K562 treated with DMSO at 1 percent for 12 hours (cell line): ENCODE measurements around the gene CSF2. TPM values are rescaled to one million over a fixed set of nuclear protein-coding genes. Genes with fewer than 3 reads are reported as not detected.

Experiments used
- total RNA-seq: library from RNA; unstranded; fragments of 300-600 nt; gene quantifications from 2 replicates; pipeline ENCODE4 v1.2.3, GENCODE V29; 2022; ENCODE audit not compliant: insufficient read depth

The CSF2 gene
- not detected in 2 replicates for total RNA-seq

GRCh38 chr5:132073231-132074013 is at the start of gene CSF2:
TSS of gene CSF2 (plus strand) at chr5:132073789. CDS start at chr5:132073824, 35 bp downstream.

DNA sequence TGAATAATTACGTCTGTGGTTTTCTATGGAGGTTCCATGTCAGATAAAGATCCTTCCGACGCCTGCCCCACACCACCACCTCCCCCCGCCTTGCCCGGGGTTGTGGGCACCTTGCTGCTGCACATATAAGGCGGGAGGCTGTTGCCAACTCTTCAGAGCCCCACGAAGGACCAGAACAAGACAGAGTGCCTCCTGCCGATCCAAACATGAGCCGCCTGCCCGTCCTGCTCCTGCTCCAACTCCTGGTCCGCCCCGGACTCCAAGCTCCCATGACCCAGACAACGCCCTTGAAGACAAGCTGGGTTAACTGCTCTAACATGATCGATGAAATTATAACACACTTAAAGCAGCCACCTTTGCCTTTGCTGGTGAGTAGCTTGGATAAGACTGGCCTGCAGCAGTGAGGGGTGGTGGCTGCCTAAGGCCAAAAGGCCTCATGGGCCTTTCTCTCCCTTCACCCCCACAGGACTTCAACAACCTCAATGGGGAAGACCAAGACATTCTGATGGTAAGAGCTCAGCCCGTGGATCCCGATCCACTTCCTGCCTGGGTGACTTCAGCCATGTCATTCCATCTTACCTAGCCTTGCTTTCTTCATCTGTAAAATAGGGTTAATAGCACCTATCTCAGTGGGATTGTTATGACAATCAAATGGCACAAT is 13.0 kb upstream of the CSF2 start, which contains the start of gene IL3:
IL3 (plus strand) TSS at position 155 of the 661 bp plus-strand sequence; CDS start at position 207, 52 bp downstream.

Other genes starting within 250 kb of the CSF2 start
- gene MEIKIN, start 128.1 kb upstream of the CSF2 start, total RNA-seq, result not detected in 2 replicates
- 0.50 and 1.6 TPM in 2 replicates for gene ACSL6, start 62.1 kb upstream of the CSF2 start, total RNA-seq
- gene IL3, start 13.1 kb upstream of the CSF2 start, total RNA-seq, result not detected in 2 replicates
- 45.1 and 63.7 TPM in 2 replicates for gene P4HA2, start 154.1 kb downstream of the CSF2 start, total RNA-seq
- 30.1 and 32.1 TPM in 2 replicates for gene PDLIM4, start 183.9 kb downstream of the CSF2 start, total RNA-seq
- 0.85 TPM in 1 of 2 replicates, not detected in the other for gene SLC22A4, start 220.6 kb downstream of the CSF2 start, total RNA-seq